Calu3 (cell line): ENCODE measurements around the gene ANKRD55. TPM values are rescaled to one million over a fixed set of nuclear protein-coding genes. Genes with fewer than 3 reads are reported as not detected.
A peak's percentile ranks its signal among the peaks of the same experiment; 100 is the strongest.

Experiments used
- BruUV-seq: library from RNA; stranded (reverse); fragments of 400-500 nt; replicated peaks from 2 replicates; lab custom pipeline; 2021; lab: Mats Ljungman, UMichigan
- CTCF ChIA-PET: fragments of 300-600 bp; sonication (Branson Sonifier 250); formaldehyde crosslinking; loops from one replicate; lab custom pipeline; 2022; ENCODE audit warnings: antibody characterized with exemption; lab: Charles Lee
- DNase-seq: peaks from one replicate; pipeline ENCODE4 v3.0.0; 2022
- H3K27ac Mint-ChIP-seq: one replicate; pipeline ENCODE4 v1.8.0; 2022; ENCODE audit warnings: mixed read lengths; ENCODE audit not compliant: unreplicated experiment
- H3K27me3 Mint-ChIP-seq: one replicate; pipeline ENCODE4 v1.8.0; 2022; ENCODE audit warnings: mixed read lengths; ENCODE audit not compliant: unreplicated experiment
- H3K36me3 Mint-ChIP-seq: one replicate; pipeline ENCODE4 v1.8.0; 2022; ENCODE audit warnings: mild to moderate bottlenecking, moderate library complexity, mixed read lengths; ENCODE audit not compliant: insufficient read depth, unreplicated experiment
- H3K4me1 Mint-ChIP-seq: one replicate; pipeline ENCODE4 v1.8.0; 2022; ENCODE audit warnings: mild to moderate bottlenecking, low read depth, mixed read lengths; ENCODE audit not compliant: unreplicated experiment
- H3K4me3 Mint-ChIP-seq: one replicate; pipeline ENCODE4 v1.8.0; 2022; ENCODE audit warnings: mild to moderate bottlenecking, low read depth, moderate library complexity, mixed read lengths; ENCODE audit not compliant: unreplicated experiment
- H3K9me3 Mint-ChIP-seq: one replicate; pipeline ENCODE4 v1.8.0; 2022; ENCODE audit warnings: low read depth, mixed read lengths; ENCODE audit not compliant: unreplicated experiment
- CTCF ChIP-seq: fragments of 200-600 bp; IDR thresholded peaks from one replicate; pipeline ENCODE4 v1.8.0; 2022; ENCODE audit warnings: antibody characterized with exemption; ENCODE audit not compliant: unreplicated experiment
- intact Hi-C: fragments of 100-400 bp; cut with micrococcal nuclease; formaldehyde crosslinking; loops from one replicate; pipeline ENCODE4 v1.10.0; 2022; ENCODE audit not compliant: unreplicated experiment
- total RNA-seq: library from RNA; stranded (reverse); gene quantifications from 2 replicates; pipeline ENCODE4 v1.2.3, GENCODE V29; 2022

The ANKRD55 gene
- total RNA-seq, 1 experiment from 2014 or later: not detected

GRCh38 chr5:56097055-56097454 is 136.1 kb downstream of the ANKRD55 start:
- Mint-ChIP-seq H3K36me3 (no peaks in the 10 kb centered on the region), H3K4me1 (peaks cover 9% of the 10 kb centered on the region), H3K27ac (no peak overlapping the region), H3K27me3 (no peaks in the 10 kb centered on the region), H3K9me3 (no peaks in the 10 kb centered on the region), H3K4me3 (peak overlapping the region; percentile 55)
- DNase-seq: no peak
- TF ChIP-seq CTCF: no peak
- CTCF ChIA-PET: no interaction called here
- intact Hi-C loops: no loop called here
- BruUV-seq: no TSS peak

GRCh38 chr5:56095579-56096102 is 137.5 kb downstream of the ANKRD55 start:
- Mint-ChIP-seq H3K4me3 (no peak overlapping the region), H3K27ac (no peak overlapping the region), H3K9me3 (no peaks in the 10 kb centered on the region), H3K27me3 (no peaks in the 10 kb centered on the region), H3K4me1 (peaks cover 18% of the 10 kb centered on the region), H3K36me3 (no peaks in the 10 kb centered on the region)
- no peak for DNase-seq
- no peak for TF ChIP-seq CTCF
- no TSS peak for BruUV-seq
- intact Hi-C loops: no loop called here
- CTCF ChIA-PET: interaction anchor here (0.7 to 1.1 kb wide), 2 partner anchors 11 to 789 kb away, joined by 3 read pairs; no protein-coding TSS in a partner anchor

GRCh38 chr5:56094579-56095361 is 138.4 kb downstream of the ANKRD55 start:
- no peaks in the 10 kb centered on the region for H3K27me3 Mint-ChIP-seq
- peaks cover 18% of the 10 kb centered on the region for H3K4me1 Mint-ChIP-seq
- no TSS peak for BruUV-seq
- intact Hi-C loops: no loop called here
- no peak for TF ChIP-seq CTCF
- CTCF ChIA-PET: interaction anchor here (0.6 to 1.1 kb wide), 2 partner anchors 10 to 1028 kb away, joined by 3 to 4 read pairs; no protein-coding TSS in a partner anchor
- no peaks in the 10 kb centered on the region for H3K9me3 Mint-ChIP-seq
- H3K36me3 Mint-ChIP-seq: no peaks in the 10 kb centered on the region
- H3K4me3 Mint-ChIP-seq: no peak overlapping the region
- no peak for DNase-seq
- H3K27ac Mint-ChIP-seq: no peak overlapping the region

GRCh38 chr5:56093970-56094369 is 139.2 kb downstream of the ANKRD55 start:
- H3K9me3 Mint-ChIP-seq: no peaks in the 10 kb centered on the region
- no peaks in the 10 kb centered on the region for H3K27me3 Mint-ChIP-seq
- no TSS peak for BruUV-seq
- H3K27ac Mint-ChIP-seq: no peak overlapping the region
- no peaks in the 10 kb centered on the region for H3K36me3 Mint-ChIP-seq
- CTCF ChIA-PET: no interaction called here
- H3K4me1 Mint-ChIP-seq: peaks cover 18% of the 10 kb centered on the region
- H3K4me3 Mint-ChIP-seq: no peak overlapping the region
- TF ChIP-seq CTCF: no peak
- DNase-seq: no peak
- intact Hi-C loops: no loop called here
